Mesenteric fat pad (tissue), 1 donor: ENCODE measurements around the gene NOC2L. TPM values are rescaled to one million over a fixed set of nuclear protein-coding genes. Genes with fewer than 3 reads are reported as not detected.

Experiments
- DNase-seq: peaks from one replicate; pipeline ENCODE4 v3.0.0-alpha.2; 2020; ENCODE audit warnings: low spot score
- total RNA-seq: library from RNA; stranded (reverse); fragmentation: NEBNext Ultra II Directional; extraction: Animal tissue kit (Norgen Biotek cat#: 25700); gene quantifications from one replicate; pipeline ENCODE4 v1.2.1, GENCODE V29; 2021
- donor health status: DM: yes; HTN: yes; CAD: no.

Gene NOC2L
- total RNA-seq, 1 donor from 2014 or later: 49.8 TPM

- no peak for DNase-seq
Observed at GRCh38 chr1:916173-917075, 42.6 kb downstream of the NOC2L start.

DNA sequence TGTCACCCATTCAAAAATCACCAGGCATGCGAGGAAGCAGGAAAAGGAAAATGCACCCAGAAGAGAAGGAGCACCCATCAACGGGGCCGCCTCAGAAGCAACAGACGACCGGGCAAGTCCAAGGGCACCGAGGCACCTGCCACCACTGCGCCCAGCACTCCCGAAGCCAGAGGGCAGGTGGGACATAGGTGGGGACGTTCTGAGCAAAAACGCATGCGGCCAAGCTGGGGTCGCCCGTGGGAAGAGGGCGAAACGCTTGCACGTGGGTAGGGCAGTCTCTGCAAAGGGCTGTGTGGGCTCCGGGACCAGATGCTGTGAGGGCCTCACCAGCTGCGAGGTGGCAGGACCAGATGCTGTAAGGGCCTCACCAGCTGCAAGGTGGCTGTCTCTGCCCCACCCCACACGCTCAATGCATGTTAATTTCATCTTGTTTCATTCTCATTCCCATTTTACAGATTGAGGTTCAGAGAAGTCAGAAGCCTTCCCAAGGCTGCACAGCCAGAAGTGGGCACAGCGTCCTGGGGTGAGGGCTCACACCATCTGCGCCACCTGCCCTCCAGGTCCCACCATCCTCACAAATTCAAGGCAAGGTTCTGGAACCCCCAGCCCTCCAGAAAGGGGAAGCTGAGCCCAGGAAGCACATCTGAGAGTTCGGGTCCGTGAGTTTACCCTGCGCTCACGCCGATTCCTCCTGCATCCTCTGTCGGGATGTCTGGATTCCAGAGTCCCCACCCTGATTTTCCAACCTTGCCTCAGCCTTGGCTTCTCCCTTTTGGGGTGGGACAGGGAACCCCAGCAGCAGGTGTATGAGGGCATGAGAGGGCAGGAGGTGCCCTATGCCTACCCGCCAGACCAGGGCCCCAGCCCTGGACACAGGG is 43.5 kb downstream of the NOC2L start:
- no peak for DNase-seq

DNA sequence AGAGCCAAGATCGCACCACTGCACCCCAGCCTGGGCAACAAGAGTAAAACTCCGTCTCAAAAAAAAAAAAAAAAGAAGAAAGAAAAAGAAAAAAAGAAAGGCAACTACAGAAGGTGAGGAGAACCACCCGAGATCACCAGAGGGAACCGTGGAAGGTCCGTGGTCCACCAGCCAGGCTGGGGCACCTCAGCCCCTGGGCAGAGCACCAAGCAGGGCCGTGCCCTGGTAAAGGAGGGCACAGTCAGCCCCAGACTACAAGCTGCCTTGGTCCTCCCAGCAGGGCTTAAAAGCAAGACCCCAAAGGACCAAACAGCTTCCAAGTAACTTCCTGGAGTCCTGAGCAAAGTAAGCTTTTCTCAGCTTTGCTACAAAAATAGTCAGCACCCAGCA is 44.2 kb downstream of the NOC2L start:
- no peak for DNase-seq

- no peak for DNase-seq
Observed at GRCh38 chr1:914131-914890, 44.7 kb downstream of the NOC2L start.

- DNase-seq: no peak
Observed at GRCh38 chr1:913491-914130, 45.4 kb downstream of the NOC2L start.

- peak; percentile 89 for DNase-seq
Observed at GRCh38 chr1:912740-913301, 46.2 kb downstream of the NOC2L start.

GRCh38 chr1:911875-912739 is 46.9 kb downstream of the NOC2L start:
- DNase-seq: peak; percentile 74

GRCh38 chr1:910881-911721 is 48.0 kb downstream of the NOC2L start:
- DNase-seq: peak; percentile 84

- DNase-seq: peak; percentile 87
Observed at GRCh38 chr1:910311-910880, 48.7 kb downstream of the NOC2L start.

GRCh38 chr1:909861-910310 is 49.2 kb downstream of the NOC2L start:
- peak; percentile 82 for DNase-seq

GRCh38 chr1:908661-909060 is 50.4 kb downstream of the NOC2L start:
- DNase-seq: no peak

- peak; percentile 65 for DNase-seq
Observed at GRCh38 chr1:907611-908451, 51.2 kb downstream of the NOC2L start.

DNA sequence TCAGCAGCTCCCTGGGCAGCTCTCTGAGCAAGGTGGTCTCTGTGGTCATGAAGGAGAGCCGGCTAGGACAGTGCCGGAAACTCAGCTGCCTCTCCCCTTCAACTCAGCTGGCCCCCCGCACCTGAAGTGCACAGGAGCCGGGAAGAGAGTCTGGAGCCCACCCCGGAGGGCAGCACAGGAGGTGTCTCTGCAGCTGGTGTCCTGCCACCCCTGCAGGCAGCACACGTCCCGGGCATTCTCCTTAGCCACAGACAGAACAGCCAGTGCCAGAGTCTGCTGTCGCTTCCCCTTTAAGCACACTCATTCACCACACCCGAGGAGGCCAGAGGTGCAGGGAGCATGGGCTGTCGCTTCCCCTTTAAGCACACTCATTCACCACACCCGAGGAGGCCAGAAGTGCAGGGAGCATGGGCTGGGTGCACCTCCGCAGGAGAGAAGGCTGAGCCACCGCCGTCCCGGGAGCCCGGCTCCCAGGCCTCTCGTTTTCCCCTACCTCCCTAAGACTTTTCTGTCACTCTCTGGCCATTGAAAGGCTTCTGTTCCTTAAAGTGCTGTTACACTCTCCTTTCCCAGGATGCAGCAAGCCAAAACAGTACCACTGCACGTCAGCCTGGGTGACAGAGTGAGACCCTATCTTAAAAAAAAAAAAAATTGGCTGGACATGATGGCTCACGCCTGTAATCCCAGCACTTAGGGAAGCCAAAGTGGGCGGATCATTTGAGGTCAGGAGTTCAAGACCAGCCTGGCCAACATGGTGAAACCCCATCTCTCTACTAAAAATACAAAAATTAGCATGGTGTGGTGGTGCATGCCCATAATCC is 52.2 kb downstream of the NOC2L start:
- peak; percentile 87 for DNase-seq

DNA sequence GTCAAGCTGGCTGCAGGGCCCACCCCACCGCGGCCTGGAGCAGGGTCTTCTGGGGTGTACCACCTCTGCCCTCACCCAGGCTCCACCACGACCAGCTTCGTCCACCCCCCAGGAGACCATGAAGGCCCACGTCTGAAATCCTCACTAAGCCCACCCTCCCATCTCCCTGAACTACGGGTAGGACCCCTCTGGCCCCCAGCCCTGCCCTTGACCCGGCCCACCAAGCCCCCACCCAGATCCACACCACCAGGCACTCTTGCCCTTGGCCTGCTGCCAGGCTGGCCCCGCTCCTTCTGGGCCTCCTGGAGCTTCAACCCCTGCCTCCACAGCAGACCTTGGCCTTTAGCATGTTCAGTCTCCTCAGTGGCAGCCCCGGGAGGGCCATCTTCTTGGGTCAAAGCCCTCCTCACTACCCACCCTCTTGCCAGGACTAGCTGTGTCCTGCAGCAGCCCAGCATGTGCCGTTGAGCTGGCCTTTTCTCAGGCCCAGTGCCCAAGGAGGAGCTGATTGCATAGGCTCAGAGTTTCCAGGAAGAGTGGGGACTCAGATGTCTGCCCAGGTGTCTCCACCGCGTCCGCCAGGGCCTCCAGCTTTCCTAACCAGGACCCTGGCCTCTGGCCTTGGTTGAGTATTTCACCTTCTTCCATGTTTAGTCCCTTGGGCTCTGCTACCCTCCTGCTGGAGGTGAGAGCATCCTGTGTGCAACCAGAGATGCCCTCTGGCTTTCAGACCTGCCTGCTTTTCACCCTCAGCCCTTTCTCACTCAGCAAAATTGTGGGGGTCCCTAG is 53.1 kb downstream of the NOC2L start:
- no peak for DNase-seq

DNA sequence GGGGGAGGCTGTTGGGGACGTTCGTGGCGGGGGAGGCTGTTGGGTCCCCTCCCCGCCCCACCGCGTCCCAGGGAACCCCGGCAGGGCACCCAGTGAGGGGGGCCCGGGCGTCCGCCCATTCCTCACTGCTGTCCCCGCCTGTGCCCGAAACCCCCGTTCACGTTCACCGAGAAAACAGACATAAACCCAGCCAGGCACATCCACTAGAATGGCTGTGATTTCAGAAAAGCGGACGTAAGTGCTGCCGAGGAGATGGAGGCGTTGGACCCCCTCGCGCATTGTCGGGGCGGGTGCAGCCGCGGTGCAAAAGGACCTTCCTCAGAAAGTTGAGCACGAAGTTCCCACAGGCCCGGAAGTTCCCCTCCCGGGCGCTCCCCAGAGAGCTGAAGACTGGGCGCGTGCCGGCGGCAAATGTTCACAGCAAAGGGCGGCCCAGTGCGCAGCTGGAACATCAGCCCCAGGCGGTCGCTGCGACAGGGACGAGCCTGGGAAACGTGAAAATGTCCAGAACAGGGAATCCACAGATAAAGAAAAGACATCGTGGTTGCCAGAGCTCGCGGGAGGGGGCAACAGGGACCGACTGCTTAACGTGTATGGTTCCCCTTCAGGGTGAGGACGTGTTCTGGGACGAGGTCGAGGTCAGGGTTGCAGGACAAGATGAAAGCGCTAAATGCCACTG is 53.8 kb downstream of the NOC2L start:
- no peak for DNase-seq
